Erythroblast (primary cell): ENCODE measurements around the gene KLHL2.

Source experiments
- GATA1 ChIP-seq: IDR thresholded peaks from 2 replicates; pipeline ENCODE4 v1.6.1; 2011; ENCODE audit warnings: low read depth, mild to moderate bottlenecking, control low read depth, low read length, moderate library complexity
- POLR2A ChIP-seq: IDR thresholded peaks from 2 replicates; pipeline ENCODE4 v1.6.1; 2011; ENCODE audit warnings: mild to moderate bottlenecking, low read length

DNA sequence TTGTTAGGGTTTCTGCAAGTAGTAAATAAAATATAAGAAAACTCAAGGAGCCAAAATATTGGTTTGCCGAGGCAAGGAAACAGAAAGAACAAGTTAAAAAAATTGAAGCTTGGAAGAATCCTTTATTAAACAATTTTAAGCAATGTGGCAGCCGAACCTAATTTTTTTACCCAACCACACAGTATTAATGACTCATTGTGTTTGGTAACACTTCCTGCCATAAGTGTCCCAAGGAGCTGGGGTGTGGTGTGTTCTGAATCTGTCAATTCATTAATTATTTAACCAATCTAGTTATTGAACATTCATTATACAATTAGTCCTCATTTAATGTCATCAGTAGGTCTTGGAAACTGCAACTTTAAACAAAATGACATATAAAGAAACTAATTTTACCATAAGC, 152.1 kb downstream of the KLHL2 start:
- TF ChIP-seq POLR2A (no peak), GATA1 (no peak)
